DMS153 treated with DMSO at 0.1 percent for 48 hours (cell line): ENCODE data around the gene DVL2.

Experiments
- DNase-seq: peaks from one replicate; lab custom pipeline; 2025; ENCODE audit not compliant: unreplicated experiment; lab: John Stamatoyannopoulos, UW

Gene DVL2

GRCh38 chr17:7238420-7239090 is 4.2 kb upstream of the DVL2 start:
- no peak for DNase-seq

- no peak for DNase-seq
Measured at GRCh38 chr17:7237761-7238419, 3.6 kb upstream of the DVL2 start.

- DNase-seq = no peak
Measured at GRCh38 chr17:7237266-7237760, 3.0 kb upstream of the DVL2 start.

GRCh38 chr17:7236808-7237207 is 2.5 kb upstream of the DVL2 start:
- no peak for DNase-seq

- DNase-seq = no peak
Measured at GRCh38 chr17:7235693-7236665, 1.7 kb upstream of the DVL2 start.

GRCh38 chr17:7233701-7234082 is 625 bp downstream of the DVL2 start:
- DNase-seq = no peak

GRCh38 chr17:7232114-7232513 is 2.2 kb downstream of the DVL2 start:
- DNase-seq = no peak

GRCh38 chr17:7229504-7229903 is 4.8 kb downstream of the DVL2 start:
- no peak for DNase-seq

GRCh38 chr17:7228920-7229319 is 5.4 kb downstream of the DVL2 start:
- DNase-seq = no peak

GRCh38 chr17:7226721-7227710 is 7.3 kb downstream of the DVL2 start:
- no peak for DNase-seq

GRCh38 chr17:7225711-7226331 is 8.5 kb downstream of the DVL2 start:
- no peak for DNase-seq

GRCh38 chr17:7224661-7225111 is 9.6 kb downstream of the DVL2 start:
- no peak for DNase-seq

- no peak for DNase-seq
Measured at GRCh38 chr17:7224110-7224509, 10.2 kb downstream of the DVL2 start.

- no peak for DNase-seq
Measured at GRCh38 chr17:7223375-7223774, 10.9 kb downstream of the DVL2 start.

GRCh38 chr17:7222972-7223292 is 11.4 kb downstream of the DVL2 start:
- no peak for DNase-seq

- DNase-seq = no peak
Measured at GRCh38 chr17:7222093-7222971, 12.0 kb downstream of the DVL2 start.

- DNase-seq = no peak
Measured at GRCh38 chr17:7221278-7222092, 12.8 kb downstream of the DVL2 start.

- no peak for DNase-seq
Measured at GRCh38 chr17:7220593-7221277, 13.6 kb downstream of the DVL2 start.
